ENCODE data around the gene MAP1B. TPM values are rescaled to one million over a fixed set of nuclear protein-coding genes. Genes with fewer than 3 reads are reported as not detected.

The MAP1B gene
- total and polyA plus RNA-seq, 9 of the 15 experiments (the other 6 are each of a cell fraction or from before 2014, with no cell fraction given): 5.2 to 66.1 (median 17.3) TPM

- H3K27ac ChIP-seq (ENCODE audit: extremely low read depth, low read depth, low read length): peak overlapping the region; percentile 86
- under 1% methylated on average over 66 of the region's 72 CpGs for WGBS (ENCODE audit: insufficient coverage, low coverage, missing lambda C conversion rate)
- peak overlapping the region; percentile 89 for H3K4me2 ChIP-seq (ENCODE audit: insufficient read depth, low read length)
- peak overlapping the region; percentile 94 for H2AFZ ChIP-seq (ENCODE audit: low read depth, low read length)
- H3K79me2 ChIP-seq (ENCODE audit: control insufficient read depth, insufficient read depth, low read length): peaks cover 60% of the 10 kb centered on the region
- FAIRE-seq: peak; percentile 54
- peak overlapping the region; percentile 66 for H3K4me3 ChIP-seq
- H3K9ac ChIP-seq (ENCODE audit: insufficient read depth in 1 of 2, low read depth in 2 of 2, low read length in 2 of 2): peak overlapping the region; percentile 86 to 94
- intact Hi-C loops (cut with micrococcal nuclease): loop anchor here (2.0 kb wide), 1 partner anchor 200 kb away; no protein-coding TSS in a partner anchor
- peaks cover 18 to 30% of the 10 kb centered on the region in 2 experiments for H3K4me1 ChIP-seq (replicated peaks in 1 of 2; ENCODE audit: control insufficient read depth in 2 of 2, insufficient read depth in 2 of 2, low read length in 2 of 2)
- ChIA-PET CTCF (ENCODE audit: low intra/inter-chr PET ratio) (no interaction called here), POLR2A (interaction anchor here (0.5 to 5.1 kb wide), 16 partner anchors 10 to 847 kb away, joined by 3 to 31 read pairs (median 3); no protein-coding TSS in a partner anchor)
- DNase-seq (ENCODE audit: extremely low read depth in 1 of 4, low spot score in 3 of 4): peak; percentile 78 to 88 (median 84)
- peaks cover 11% of the 10 kb centered on the region for H3K36me3 ChIP-seq (ENCODE audit: control insufficient read depth, insufficient read depth, low read length)
- in situ Hi-C loops (cut with MboI): no loop called here
- peaks cover 3% of the 10 kb centered on the region for H3K9me1 ChIP-seq (ENCODE audit: control insufficient read depth, insufficient read depth, low read length)
- peaks cover 19% of the 10 kb centered on the region; the same call in 1 of the 2 replicates for H4K20me1 ChIP-seq (replicated peaks; ENCODE audit: control insufficient read depth, insufficient read depth, low read length)
- H3K9me3 ChIP-seq (replicated peaks; ENCODE audit: control insufficient read depth, insufficient read depth, low read depth, low read length): no peaks in the 10 kb centered on the region
- H3K27me3 ChIP-seq (ENCODE audit: control insufficient read depth in 2 of 2, insufficient read depth in 2 of 2, low read length in 2 of 2): no peaks in the 10 kb centered on the region
- ATAC-seq: peak; percentile 79
- no TSS peak for BruUV-seq (replicated peaks)
- TF ChIP-seq CREB1 (IDR thresholded peaks at IDR 0.05) (no peak), CREB1 (CRISPR knock-in tag; IDR thresholded peaks at IDR 0.05) (peak; percentile 37; the same call in 1 of the 2 replicates), TOE1 (IDR thresholded peaks at IDR 0.05; ENCODE audit: borderline replicate concordance) (peak; percentile 68), TOE1 (CRISPR knock-in tag; IDR thresholded peaks at IDR 0.05; ENCODE audit: borderline replicate concordance, low read depth) (no peak), FOXP4 (CRISPR knock-in tag; IDR thresholded peaks at IDR 0.05; ENCODE audit: borderline replicate concordance) (no peak), KAT2B (IDR thresholded peaks at IDR 0.05; ENCODE audit: low read depth, low read length) (no peak), DDX20 (tag; IDR thresholded peaks at IDR 0.05; ENCODE audit: low read depth) (no peak), FIP1L1 (IDR thresholded peaks at IDR 0.05; ENCODE audit: low read depth, low read length, poor library complexity, severe bottlenecking) (no peak), PHB (CRISPR knock-in tag; IDR thresholded peaks at IDR 0.05) (peak; percentile 52; the same call in 1 of the 2 replicates), E2F5 (CRISPR knock-in tag; IDR thresholded peaks at IDR 0.05) (no peak), ZNF584 (CRISPR knock-in tag; IDR thresholded peaks at IDR 0.05; ENCODE audit: low read depth) (no peak), NR2C1 (IDR thresholded peaks at IDR 0.05) (no peak), NR2C1 (tag; IDR thresholded peaks at IDR 0.05) (no peak), TEAD1 (CRISPR knock-in tag; IDR thresholded peaks at IDR 0.05) (no peak), ZNF232 (CRISPR knock-in tag; IDR thresholded peaks at IDR 0.05) (no peak), SP1 (CRISPR knock-in tag; IDR thresholded peaks at IDR 0.05) (0 out of 2 replicates have a peak, but pooled peaks have one; percentile 25), E2F3 (CRISPR knock-in tag; IDR thresholded peaks at IDR 0.05) (no peak)
Observed at GRCh38 chr5:72108202-72109061, 1.2 kb downstream of the MAP1B start.

Data from K562 (cell line).